Activated CD8-positive, alpha-beta T cell treated with anti-CD3 and anti-CD28 coated beads for 36 hours (primary cell): ENCODE data around the gene THADA. TPM values are rescaled to one million over a fixed set of nuclear protein-coding genes. Genes with fewer than 3 reads are reported as not detected.

Experiments used
- ATAC-seq: fragments of 200-7000 bp; cut with Tn5 transposase; one replicate; pipeline ENCODE4 v1.10.0; 2021; ENCODE audit warnings: mild to moderate bottlenecking, moderate library complexity
- CTCF ChIA-PET: fragments of 350-600 bp; sonication (Branson Sonifier 250); formaldehyde crosslinking; loops from one replicate; lab custom pipeline; 2021; ENCODE audit warnings: antibody characterized with exemption; lab: Charles Lee
- POLR2A ChIA-PET: fragments of 350-600 bp; sonication (Branson Sonifier 250); formaldehyde crosslinking; loops from one replicate; lab custom pipeline; 2021; ENCODE audit warnings: antibody characterized with exemption; lab: Charles Lee
- DNase-seq: peaks from one replicate; pipeline ENCODE4 v3.0.0-alpha.2; 2020
- H3K27ac Mint-ChIP-seq: one replicate; pipeline ENCODE4 v1.8.0; 2021; ENCODE audit warnings: mild to moderate bottlenecking, mixed read lengths
- H3K27me3 Mint-ChIP-seq: one replicate; pipeline ENCODE4 v1.8.0; 2021; ENCODE audit warnings: mixed read lengths
- H3K36me3 Mint-ChIP-seq: one replicate; pipeline ENCODE4 v1.8.0; 2021; ENCODE audit warnings: low read depth, mixed read lengths
- H3K4me1 Mint-ChIP-seq: one replicate; pipeline ENCODE4 v1.8.0; 2021; ENCODE audit warnings: low read depth, mixed read lengths
- H3K4me3 Mint-ChIP-seq: one replicate; pipeline ENCODE4 v1.8.0; 2021; ENCODE audit warnings: mild to moderate bottlenecking, moderate library complexity, mixed read lengths
- H3K9me3 Mint-ChIP-seq: one replicate; pipeline ENCODE4 v1.8.0; 2021; ENCODE audit warnings: mixed read lengths
- intact Hi-C: fragments of 100-400 bp; cut with micrococcal nuclease; formaldehyde crosslinking; loops from one replicate; pipeline ENCODE4 v1.10.0; 2022
- total RNA-seq, 2 experiments: library from RNA; stranded (reverse); gene quantifications; one replicate each; pipeline ENCODE4 v1.2.3, GENCODE V29; 2021
- TF ChIP-seq, protein P1 (sequence below): fragments of 200-600 bp; IDR thresholded peaks from one replicate; pipeline ENCODE4 v1.8.0; 2022; ENCODE audit warnings: antibody characterized with exemption, mild to moderate bottlenecking

The THADA gene
- total RNA-seq, 2 experiments from 2014 or later = 31.3 to 31.6 TPM

DNA sequence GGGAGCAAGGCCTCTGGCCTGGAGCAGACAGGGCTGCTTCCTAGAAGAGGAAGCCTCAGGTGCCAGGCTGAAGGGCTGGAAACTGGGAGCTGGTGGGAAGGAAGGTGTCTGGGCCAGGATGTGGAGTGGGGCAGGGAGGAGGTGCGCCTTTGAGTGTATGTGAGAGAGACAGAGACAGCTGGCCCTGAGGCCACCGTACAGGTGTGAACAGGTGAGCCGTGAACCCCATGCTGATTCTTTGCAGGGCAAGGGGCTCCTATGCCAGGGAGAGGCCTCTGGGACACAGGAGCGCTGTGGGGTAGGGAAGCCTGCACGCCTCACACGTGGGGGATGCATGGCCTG is 385.7 kb downstream of the THADA start:
- CTCF ChIA-PET = interaction anchor here (1.1 to 2.1 kb wide), 3 partner anchors 19 to 40 kb away, joined by 3 to 6 read pairs (median 3); no protein-coding TSS in a partner anchor
- no peaks in the 10 kb centered on the region for H3K36me3 Mint-ChIP-seq
- POLR2A ChIA-PET = interaction anchor here (1.1 to 2.1 kb wide), 3 partner anchors 10 to 73 kb away, joined by 3 to 7 read pairs (median 3); no protein-coding TSS in a partner anchor
- no peak overlapping the region for H3K4me3 Mint-ChIP-seq
- no peaks in the 10 kb centered on the region for H3K9me3 Mint-ChIP-seq
- TF ChIP-seq, protein P1, sequence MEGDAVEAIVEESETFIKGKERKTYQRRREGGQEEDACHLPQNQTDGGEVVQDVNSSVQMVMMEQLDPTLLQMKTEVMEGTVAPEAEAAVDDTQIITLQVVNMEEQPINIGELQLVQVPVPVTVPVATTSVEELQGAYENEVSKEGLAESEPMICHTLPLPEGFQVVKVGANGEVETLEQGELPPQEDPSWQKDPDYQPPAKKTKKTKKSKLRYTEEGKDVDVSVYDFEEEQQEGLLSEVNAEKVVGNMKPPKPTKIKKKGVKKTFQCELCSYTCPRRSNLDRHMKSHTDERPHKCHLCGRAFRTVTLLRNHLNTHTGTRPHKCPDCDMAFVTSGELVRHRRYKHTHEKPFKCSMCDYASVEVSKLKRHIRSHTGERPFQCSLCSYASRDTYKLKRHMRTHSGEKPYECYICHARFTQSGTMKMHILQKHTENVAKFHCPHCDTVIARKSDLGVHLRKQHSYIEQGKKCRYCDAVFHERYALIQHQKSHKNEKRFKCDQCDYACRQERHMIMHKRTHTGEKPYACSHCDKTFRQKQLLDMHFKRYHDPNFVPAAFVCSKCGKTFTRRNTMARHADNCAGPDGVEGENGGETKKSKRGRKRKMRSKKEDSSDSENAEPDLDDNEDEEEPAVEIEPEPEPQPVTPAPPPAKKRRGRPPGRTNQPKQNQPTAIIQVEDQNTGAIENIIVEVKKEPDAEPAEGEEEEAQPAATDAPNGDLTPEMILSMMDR = no peak
- H3K27ac Mint-ChIP-seq = no peak overlapping the region
- no peak for DNase-seq
- no peak for ATAC-seq
- intact Hi-C loops = no loop called here
- no peaks in the 10 kb centered on the region for H3K27me3 Mint-ChIP-seq
- peaks cover 25% of the 10 kb centered on the region for H3K4me1 Mint-ChIP-seq

- Mint-ChIP-seq H3K36me3 (no peaks in the 10 kb centered on the region), H3K4me3 (no peak overlapping the region), H3K9me3 (no peaks in the 10 kb centered on the region), H3K4me1 (peaks cover 25% of the 10 kb centered on the region), H3K27ac (no peak overlapping the region), H3K27me3 (no peaks in the 10 kb centered on the region)
- DNase-seq (no peak), ATAC-seq (no peak)
- POLR2A ChIA-PET = interaction anchor here (1.1 to 2.1 kb wide), 2 partner anchors 11 to 72 kb away, joined by 3 to 7 read pairs; no protein-coding TSS in a partner anchor
- CTCF ChIA-PET = interaction anchor here (1.1 to 2.1 kb wide), 3 partner anchors 19 to 39 kb away, joined by 3 to 6 read pairs (median 3); no protein-coding TSS in a partner anchor
- intact Hi-C loops = no loop called here
- TF ChIP-seq, protein P1 = no peak
These were observed 386.6 kb downstream of the THADA start for GRCh38 chr2:43209204-43209717.

- no peak overlapping the region for H3K27ac Mint-ChIP-seq
- no peaks in the 10 kb centered on the region for H3K27me3 Mint-ChIP-seq
- CTCF ChIA-PET = interaction anchor here (1.5 to 1.9 kb wide), 3 partner anchors 11 to 76 kb away, joined by 3 to 5 read pairs (median 4); no protein-coding TSS in a partner anchor
- POLR2A ChIA-PET = interaction anchor here (1.0 to 1.5 kb wide), 3 partner anchors 8 to 10 kb away, joined by 3 to 4 read pairs (median 4); no protein-coding TSS in a partner anchor
- no peak for DNase-seq
- TF ChIP-seq, protein P1 = no peak
- H3K36me3 Mint-ChIP-seq = no peaks in the 10 kb centered on the region
- peaks cover 25% of the 10 kb centered on the region for H3K4me1 Mint-ChIP-seq
- intact Hi-C loops = no loop called here
- H3K4me3 Mint-ChIP-seq = no peak overlapping the region
- no peaks in the 10 kb centered on the region for H3K9me3 Mint-ChIP-seq
- no peak for ATAC-seq
These were observed 388.1 kb downstream of the THADA start for GRCh38 chr2:43207553-43208300.

- intact Hi-C loops = no loop called here
- Mint-ChIP-seq H3K36me3 (no peaks in the 10 kb centered on the region), H3K27me3 (no peaks in the 10 kb centered on the region), H3K4me3 (no peak overlapping the region), H3K4me1 (peaks cover 21% of the 10 kb centered on the region), H3K27ac (no peak overlapping the region), H3K9me3 (no peaks in the 10 kb centered on the region)
- ATAC-seq = no peak
- POLR2A ChIA-PET = interaction anchor here (1.2 to 1.5 kb wide), 2 partner anchors 11 kb away, joined by 3 to 4 read pairs; no protein-coding TSS in a partner anchor
- DNase-seq = no peak
- TF ChIP-seq, protein P1 = no peak
- CTCF ChIA-PET = interaction anchor here (1.7 to 1.9 kb wide), 2 partner anchors 12 to 22 kb away, joined by 4 to 5 read pairs; no protein-coding TSS in a partner anchor
These were observed 389.2 kb downstream of the THADA start for GRCh38 chr2:43206602-43207001.
